Measurements from ENCODE around the gene PTPMT1.

PTPMT1 gene

DNA sequence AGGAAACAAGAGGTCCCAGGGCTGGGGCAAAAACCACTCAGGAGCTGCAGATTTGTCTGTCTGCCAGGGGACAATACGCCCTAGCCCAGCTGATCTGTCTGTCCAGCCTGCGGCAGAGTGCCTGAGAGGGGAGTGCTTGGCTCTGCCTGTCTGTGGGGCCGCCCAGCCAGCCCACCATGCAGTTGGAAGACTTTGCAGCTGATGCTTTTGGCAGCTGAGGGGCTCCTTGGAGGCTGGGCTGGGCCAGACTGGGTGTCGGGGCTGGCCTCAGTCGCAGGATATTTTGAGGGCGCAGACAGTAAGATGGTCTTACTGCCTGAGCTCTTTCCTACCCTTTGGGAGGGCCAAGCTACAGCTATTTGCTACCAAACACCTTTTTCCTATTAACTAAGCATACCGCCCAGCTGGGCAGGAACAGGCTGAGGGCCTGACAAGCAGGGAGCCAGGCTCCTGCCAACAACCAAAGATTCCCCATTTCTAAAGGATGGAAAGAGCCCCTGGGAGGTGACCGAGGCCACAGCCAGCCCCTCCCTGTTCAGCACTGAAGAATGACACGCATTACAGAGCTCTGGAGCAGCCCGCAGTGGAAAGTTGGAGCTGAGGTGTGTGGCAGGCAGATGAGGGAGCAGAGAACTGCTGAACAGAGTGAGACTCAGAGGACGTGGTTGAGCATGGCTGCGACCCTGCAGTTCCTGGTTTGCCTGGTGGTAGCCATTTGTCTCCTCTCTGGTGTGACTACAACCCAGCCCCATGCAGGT lies 20.9 kb downstream of the PTPMT1 start, which contains the start of gene FAM180B:
TSS of gene FAM180B (plus strand) at position 581 of the 758 bp plus-strand sequence. CDS start at position 672, 91 bp downstream.
- DNase-seq = no peak

DNA sequence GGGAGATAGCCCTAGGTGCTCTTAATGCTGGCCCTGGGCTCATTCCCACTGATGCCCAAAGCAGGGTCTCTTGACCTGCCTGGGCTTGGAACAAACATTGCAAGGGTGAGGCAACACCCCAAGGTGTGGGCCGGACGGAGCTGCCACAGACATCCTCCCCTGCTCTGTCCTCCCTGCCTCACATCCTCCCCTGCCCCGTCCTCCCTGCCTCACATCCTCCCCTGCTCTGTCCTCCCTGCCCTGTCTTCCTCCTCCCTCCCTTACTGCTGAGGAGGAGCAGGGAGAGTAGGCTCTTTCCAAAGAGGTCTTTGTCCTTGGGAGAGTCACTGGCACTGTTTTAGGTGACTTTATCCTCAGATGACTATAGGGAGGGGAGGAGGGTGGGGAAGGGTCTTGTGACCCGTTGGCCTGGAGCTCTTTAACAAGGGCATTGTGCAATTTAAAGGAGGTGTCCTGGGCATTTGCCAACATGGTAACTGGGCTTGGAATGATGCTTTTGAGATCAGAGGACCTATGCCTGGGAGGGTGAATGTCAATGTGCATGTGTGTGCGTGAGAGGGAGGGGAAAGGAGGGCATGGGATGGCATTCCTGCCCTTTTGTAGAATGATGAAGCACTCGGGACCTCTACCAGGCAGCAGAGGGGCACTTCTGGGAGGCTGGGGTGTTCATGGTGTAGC lies 21.8 kb downstream of the PTPMT1 start:
- DNase-seq = no peak

- no peak for DNase-seq
These were observed 22.4 kb downstream of the PTPMT1 start for GRCh38 chr11:47587723-47588326.

DNA sequence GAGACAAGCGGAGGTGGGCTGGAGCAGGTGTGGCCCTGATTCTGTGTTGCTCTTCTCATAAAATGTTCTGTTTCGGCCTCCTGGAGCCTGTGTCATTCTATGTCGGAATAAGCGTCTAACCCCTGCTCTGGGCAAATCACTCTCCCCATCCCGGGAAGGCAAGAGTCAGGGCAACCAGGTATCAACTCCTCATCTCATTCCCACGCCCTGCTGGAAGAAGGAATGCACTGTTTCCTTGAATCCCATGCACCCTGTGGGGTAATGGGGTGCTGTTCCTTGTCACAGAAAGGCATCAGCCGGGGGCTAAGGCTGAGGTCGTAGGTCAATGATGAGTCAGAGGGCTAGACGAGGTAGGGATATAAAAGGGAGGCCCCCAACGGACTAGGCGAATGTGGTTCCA lies 23.7 kb downstream of the PTPMT1 start:
- DNase-seq = no peak

DNA sequence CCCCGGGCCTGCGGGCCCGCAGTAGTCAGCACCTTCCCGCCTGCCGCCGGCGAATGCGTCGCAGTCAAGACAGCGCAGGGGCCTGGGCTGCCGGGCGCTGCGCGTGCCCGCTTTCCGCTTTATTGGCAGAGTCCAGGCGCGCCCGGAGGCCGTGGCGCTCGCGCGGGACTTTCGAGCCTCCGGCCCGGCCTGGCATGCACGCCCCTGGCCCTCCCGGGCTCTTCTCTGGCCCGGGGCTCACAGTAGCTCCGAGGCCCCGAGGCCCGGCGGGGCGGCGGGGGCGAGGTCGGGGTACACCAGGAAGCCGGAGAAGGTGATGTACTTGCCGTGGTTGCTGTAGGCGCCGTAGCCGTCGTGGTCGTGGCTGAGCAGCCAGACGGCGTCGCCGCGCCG lies 24.2 kb downstream of the PTPMT1 start:
- no peak for DNase-seq

GRCh38 chr11:47589977-47590861 lies 24.8 kb downstream of the PTPMT1 start:
- DNase-seq = no peak

DNA sequence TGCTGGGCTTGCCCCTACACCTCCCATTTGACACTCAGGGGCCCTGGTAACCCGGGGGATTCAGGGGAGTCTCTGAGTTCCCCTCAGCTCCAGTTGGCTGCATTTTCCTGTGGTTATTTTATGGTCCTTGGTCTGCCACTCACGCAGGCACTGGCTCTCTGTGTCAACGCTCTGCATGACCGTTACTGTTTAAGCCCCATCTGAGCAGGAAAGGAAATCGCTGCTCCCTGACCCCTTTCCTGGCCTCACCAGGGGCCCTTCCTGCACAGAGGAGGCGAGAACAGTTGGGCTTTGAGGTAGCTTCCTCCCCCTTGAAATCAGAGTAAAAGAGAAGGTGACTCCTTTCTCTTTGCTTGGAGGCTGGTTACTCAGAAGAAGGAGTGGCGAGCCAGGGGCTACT lies 26.4 kb downstream of the PTPMT1 start:
- no peak for DNase-seq

- DNase-seq = no peak
These were observed 26.9 kb downstream of the PTPMT1 start for GRCh38 chr11:47592251-47592650.

DNA sequence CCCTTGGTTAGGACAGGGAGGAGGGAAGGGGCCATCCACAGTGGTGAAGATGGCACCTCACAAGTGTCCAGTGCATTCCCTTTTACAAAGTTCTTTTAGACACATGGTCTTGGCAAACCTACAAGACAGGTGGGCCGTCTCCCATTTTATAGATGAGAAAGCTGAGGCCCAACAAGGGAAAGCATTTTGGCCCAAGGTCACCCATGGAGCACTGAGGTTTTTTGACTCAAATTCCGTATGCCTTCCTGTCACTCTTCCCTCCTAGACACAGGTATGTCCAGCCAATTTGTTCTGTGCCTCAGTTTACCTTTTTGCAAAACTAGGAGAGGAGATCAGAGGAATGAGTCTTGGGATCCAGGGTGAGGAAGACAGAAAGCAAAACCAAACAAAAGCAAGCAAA lies 27.6 kb downstream of the PTPMT1 start:
- no peak for DNase-seq

GRCh38 chr11:47593492-47593933 lies 28.1 kb downstream of the PTPMT1 start:
- no peak for DNase-seq

GRCh38 chr11:47593934-47594855 lies 28.8 kb downstream of the PTPMT1 start, which contains the start of gene C1QTNF4:
C1QTNF4 (minus strand) TSS chr11:47594411; CDS start chr11:47590810, 3,601 bp downstream.
- no peak for DNase-seq

DNA sequence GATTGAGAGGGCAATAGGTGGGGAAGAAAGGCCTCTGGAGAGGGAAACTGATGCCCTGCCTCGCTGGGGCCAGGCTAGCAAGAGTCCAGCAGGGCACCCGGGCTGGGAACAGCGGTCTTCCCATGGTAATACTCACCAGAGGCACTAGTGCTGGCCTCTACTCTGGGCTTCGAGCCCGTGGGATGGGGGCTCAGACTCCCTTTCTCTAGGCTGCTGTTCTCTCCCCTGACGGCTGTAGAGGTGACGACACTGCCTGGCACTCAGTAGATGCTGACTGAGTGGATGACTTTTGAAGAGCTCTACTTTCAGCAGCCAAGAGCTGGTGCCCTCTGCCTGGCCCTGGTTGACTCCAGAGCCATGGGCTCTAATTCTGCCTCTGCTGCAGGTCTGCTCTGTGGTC lies 29.6 kb downstream of the PTPMT1 start:
- no peak for DNase-seq

DNA sequence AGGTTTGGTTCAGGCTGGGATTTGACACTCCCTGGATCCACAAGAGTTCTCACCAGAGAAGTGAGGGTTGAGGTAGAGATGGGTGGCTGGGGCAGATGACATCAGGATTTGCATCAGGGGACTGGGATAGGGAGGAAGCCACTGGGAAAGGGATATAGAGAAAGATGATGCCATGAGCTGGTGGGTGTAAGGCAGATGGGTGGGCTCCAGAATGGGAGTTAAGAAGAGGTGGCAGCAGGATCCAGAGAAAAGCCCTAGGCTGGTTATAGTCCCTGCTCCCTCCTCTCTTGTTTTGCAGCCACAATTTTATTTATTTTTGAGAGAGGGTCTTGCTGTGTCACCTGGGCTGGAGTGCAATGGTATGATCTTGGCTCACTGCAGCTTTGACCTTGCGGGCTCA lies 30.6 kb downstream of the PTPMT1 start:
- DNase-seq = no peak

DNA sequence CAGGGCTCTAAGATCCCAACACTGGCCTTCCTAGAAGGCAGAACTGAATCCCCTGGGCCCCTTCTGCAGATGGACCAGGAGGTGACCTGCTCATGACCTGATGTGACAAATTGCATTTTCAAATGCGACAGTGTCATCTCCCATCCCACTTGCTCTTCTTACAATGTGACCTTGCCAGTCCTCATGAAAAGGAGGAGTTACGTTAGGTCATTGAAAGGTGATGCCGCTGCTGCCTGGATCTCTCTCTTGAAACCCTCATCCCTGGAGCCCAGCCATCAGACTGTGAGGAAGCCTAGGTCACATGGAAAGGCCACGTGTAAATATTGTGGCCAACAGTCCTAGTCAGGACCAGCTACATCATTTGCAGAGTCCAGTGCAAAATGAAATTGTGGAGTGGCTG lies 34.5 kb downstream of the PTPMT1 start:
- DNase-seq = no peak

GRCh38 chr11:47603295-47603694 lies 37.9 kb downstream of the PTPMT1 start:
- no peak for DNase-seq

DNA sequence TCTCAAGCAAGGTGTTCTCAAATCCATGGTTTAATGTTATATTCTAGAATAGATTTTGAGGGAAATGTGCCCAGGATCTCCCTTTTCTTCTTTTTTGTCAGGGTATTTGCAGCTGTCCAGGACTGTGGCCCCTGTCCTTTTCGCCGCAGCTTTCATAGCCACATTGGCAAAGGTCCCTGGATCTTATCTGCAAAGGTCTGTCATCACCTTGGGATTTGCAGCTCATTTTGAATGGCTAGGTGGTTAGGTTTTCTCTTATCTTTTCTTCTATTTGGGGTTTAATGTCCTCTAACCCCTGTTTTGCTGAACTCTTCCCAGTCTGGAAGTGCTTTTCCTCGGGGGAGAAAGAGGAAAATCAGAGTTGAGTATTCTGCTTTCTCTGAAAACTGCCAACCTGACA lies 40.5 kb downstream of the PTPMT1 start:
- no peak for DNase-seq

- no peak for DNase-seq
These were observed 41.3 kb downstream of the PTPMT1 start for GRCh38 chr11:47606731-47607130.

- DNase-seq = no peak
These were observed 42.0 kb downstream of the PTPMT1 start for GRCh38 chr11:47607380-47607779.

DNA sequence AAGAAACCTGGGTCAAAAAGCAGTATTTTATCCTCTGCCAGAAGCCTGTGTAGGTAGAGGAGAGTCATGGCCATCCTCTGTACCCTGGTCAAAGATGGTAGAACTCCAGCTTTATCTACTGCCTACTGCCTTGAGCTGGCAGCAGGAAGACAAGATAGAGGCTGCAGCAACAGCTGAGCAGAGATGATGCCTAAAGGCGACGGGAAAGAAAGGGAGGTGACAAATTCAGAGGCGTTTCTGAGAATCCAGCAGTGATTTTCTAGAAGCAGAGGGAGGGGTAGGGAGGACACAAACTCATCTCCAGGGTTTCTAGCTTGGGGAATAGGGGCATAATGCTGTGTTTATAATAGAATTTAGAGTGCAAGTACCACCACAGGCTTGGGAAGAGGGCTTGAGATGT lies 44.3 kb downstream of the PTPMT1 start:
- DNase-seq = no peak

DNA sequence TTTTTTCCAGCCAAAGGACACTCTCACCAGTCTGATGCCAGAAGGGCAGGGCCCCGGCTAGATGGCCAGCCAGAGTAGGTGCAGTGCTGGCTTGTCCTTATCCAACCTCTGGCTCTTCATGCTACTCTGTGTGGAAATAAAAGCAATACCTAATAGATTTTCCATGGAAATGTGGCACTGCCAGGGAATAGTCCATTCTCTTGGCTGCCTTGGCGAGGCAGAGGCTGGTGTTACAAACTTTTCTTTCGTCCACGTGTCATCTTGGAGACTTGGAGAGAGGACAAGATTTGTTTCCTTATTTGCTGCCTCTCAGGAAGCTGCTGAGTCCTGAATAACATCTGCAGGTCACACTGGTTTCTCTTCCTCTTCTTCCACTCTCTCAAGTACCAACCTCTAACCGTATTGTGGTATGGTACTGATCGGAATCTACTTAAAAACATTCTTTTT lies 46.0 kb downstream of the PTPMT1 start:
- no peak for DNase-seq

- DNase-seq = no peak
These were observed 49.9 kb downstream of the PTPMT1 start for GRCh38 chr11:47615249-47615648.
